ENCODE results near the gene BOLL.
"Not testable (repeated sequence)": the region's sequence is repeated elsewhere in the genome, so short reads cannot be mapped to it uniquely, and the experiment has no call there.

- not testable (repeated sequence) for TF ChIP-seq CTCF (IDR thresholded peaks at IDR 0.05); SMC3 (IDR thresholded peaks at IDR 0.05); CEBPB (IDR thresholded peaks at IDR 0.05); ZSCAN20 (CRISPR knock-in tag; IDR thresholded peaks at IDR 0.05); USF2 (IDR thresholded peaks at IDR 0.05)
Observed at GRCh38 chr2:197696571-197696970, 88.5 kb downstream of the BOLL start.

Measured in A549 (cell line).